ENCODE data around the gene FKTN. TPM values are rescaled to one million over a fixed set of nuclear protein-coding genes. Genes with fewer than 3 reads are reported as not detected.

The FKTN gene
- polyA plus RNA-seq, 1 of the 3 experiments (the other 2 are of a cell fraction) = 5.3 TPM

DNA sequence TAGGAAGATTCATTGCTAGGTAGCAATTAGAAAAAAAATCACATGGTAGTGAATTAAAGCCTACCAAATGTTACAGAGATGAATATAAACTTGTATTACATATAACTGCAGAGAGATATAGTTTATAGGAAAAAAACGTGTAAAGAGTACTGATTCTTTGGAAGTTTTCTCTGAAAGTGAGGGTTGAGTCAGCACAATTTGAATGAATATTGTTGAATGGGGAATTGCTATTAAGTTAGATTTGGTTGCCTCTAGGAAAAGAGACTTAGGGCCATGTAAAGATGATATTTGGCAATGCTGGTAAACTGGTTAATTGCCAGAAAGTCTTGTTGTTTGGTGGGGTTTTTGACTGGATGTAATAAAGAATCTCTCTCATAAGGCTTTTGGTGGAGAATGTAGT lies 67.2 kb downstream of the FKTN start:
- Histone ChIP-seq H3K4me1 (ENCODE audit: control insufficient read depth in 1 of 2, insufficient read depth in 2 of 2, low read depth in 1 of 2, low read length in 1 of 2) (no peaks in the 10 kb centered on the region), H3K4me2 (no peak overlapping the region), H3K27me3 (ENCODE audit: insufficient read depth) (no peaks in the 10 kb centered on the region), H2AFZ (ENCODE audit: low read depth) (no peak overlapping the region), H3K9me3 (no peaks in the 10 kb centered on the region), H3K9me2 (no peaks in the 10 kb centered on the region), H3K9ac (no peak overlapping the region), H3K4me3 (ENCODE audit: low read depth in 2 of 2, low read length in 1 of 2) (no peak overlapping the region), H3F3A (replicated peaks; ENCODE audit: insufficient read depth) (no peaks in the 10 kb centered on the region), H3K79me2 (ENCODE audit: insufficient read depth) (no peaks in the 10 kb centered on the region), H3K27ac (ENCODE audit: low read depth in 2 of 2, low read length in 1 of 2) (no peak overlapping the region), H4K20me1 (ENCODE audit: insufficient read depth) (no peaks in the 10 kb centered on the region), H3K36me3 (replicated peaks in 1 of 2; ENCODE audit: control insufficient read depth in 1 of 2, insufficient read depth in 2 of 2, low read length in 1 of 2) (peaks cover 3 to 14% of the 10 kb centered on the region in 2 experiments)
- ChIA-PET POLR2A (no interaction called here), CTCF (interaction anchor here (1.0 to 1.1 kb wide), 2 partner anchors 16 kb away, joined by 3 read pairs; no protein-coding TSS in a partner anchor)
- DNase-seq = no peak
- TF ChIP-seq CHD2 (IDR thresholded peaks at IDR 0.05; ENCODE audit: low read length, partially characterized antibody) (no peak), FOSL2 (IDR thresholded peaks at IDR 0.05; ENCODE audit: borderline replicate concordance, low read depth) (no peak), JUND (IDR thresholded peaks at IDR 0.05) (no peak), ELF1 (IDR thresholded peaks at IDR 0.05) (no peak), NFIC (IDR thresholded peaks at IDR 0.05; ENCODE audit: borderline replicate concordance) (no peak), YY1 (IDR thresholded peaks at IDR 0.05; ENCODE audit: low read depth) (no peak), TEAD4 (IDR thresholded peaks at IDR 0.05; ENCODE audit: borderline replicate concordance, insufficient read depth) (no peak), SMC3 (IDR thresholded peaks at IDR 0.05; ENCODE audit: low read depth, low read length) (no peak), SIN3A (IDR thresholded peaks at IDR 0.05; ENCODE audit: borderline replicate concordance, low read depth, low read length) (no peak)
- TF ChIP-seq, protein P1, sequence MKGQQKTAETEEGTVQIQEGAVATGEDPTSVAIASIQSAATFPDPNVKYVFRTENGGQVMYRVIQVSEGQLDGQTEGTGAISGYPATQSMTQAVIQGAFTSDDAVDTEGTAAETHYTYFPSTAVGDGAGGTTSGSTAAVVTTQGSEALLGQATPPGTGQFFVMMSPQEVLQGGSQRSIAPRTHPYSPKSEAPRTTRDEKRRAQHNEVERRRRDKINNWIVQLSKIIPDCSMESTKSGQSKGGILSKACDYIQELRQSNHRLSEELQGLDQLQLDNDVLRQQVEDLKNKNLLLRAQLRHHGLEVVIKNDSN (IDR thresholded peaks at IDR 0.05; ENCODE audit: borderline replicate concordance, low read depth) = no peak
- 68% methylated on average over 1 of the region's 1 CpG for WGBS (ENCODE audit: low lambda C conversion rate)

DNA sequence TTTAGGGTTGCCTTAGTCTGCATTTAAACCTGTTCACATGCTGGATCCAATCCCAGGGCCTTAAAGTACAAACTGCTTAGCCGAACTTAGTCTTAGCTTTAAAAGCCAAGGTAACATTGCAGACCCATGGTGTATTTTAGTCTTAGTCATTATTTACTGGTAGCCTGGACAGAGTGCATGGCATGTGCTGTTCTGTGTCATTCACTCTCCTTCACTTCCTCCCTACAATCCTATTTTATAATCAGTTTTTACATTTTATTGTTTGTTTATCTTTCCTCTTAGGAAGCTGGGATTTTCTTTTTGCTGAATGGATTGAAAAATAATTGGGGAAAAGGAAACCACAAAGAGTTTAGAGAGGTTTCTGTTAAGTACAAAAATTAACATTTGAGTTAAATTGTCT lies 74.9 kb downstream of the FKTN start:
- H3K36me3 ChIP-seq (replicated peaks in 1 of 2; ENCODE audit: control insufficient read depth in 1 of 2, insufficient read depth in 2 of 2, low read length in 1 of 2) = peaks cover under 1 to 8% of the 10 kb centered on the region in 2 experiments
- H3K4me2 ChIP-seq = no peak overlapping the region
- no peak for DNase-seq
- H3F3A ChIP-seq (replicated peaks; ENCODE audit: insufficient read depth) = no peaks in the 10 kb centered on the region
- H3K27me3 ChIP-seq (ENCODE audit: insufficient read depth) = no peaks in the 10 kb centered on the region
- H3K9ac ChIP-seq = no peak overlapping the region
- H2AFZ ChIP-seq (ENCODE audit: low read depth) = no peak overlapping the region
- CTCF ChIA-PET = interaction anchor here (0.7 to 1.3 kb wide), 3 partner anchors 13 to 58 kb away, joined by 3 to 4 read pairs (median 3); no protein-coding TSS in a partner anchor
- no peaks in the 10 kb centered on the region for H3K9me2 ChIP-seq
- no peaks in the 10 kb centered on the region for H3K9me3 ChIP-seq
- TF ChIP-seq TAF1 (IDR thresholded peaks at IDR 0.05; ENCODE audit: borderline replicate concordance, low read depth, low read length) (no peak), SIN3A (IDR thresholded peaks at IDR 0.05; ENCODE audit: borderline replicate concordance, low read depth, low read length) (no peak), SMC3 (IDR thresholded peaks at IDR 0.05; ENCODE audit: low read depth, low read length) (no peak), YY1 (IDR thresholded peaks at IDR 0.05; ENCODE audit: low read depth) (no peak), MXI1 (IDR thresholded peaks at IDR 0.05; ENCODE audit: low read depth, low read length) (no peak), FOXM1 (IDR thresholded peaks at IDR 0.05; ENCODE audit: low read depth) (no peak)
- no peak overlapping the region for H3K4me3 ChIP-seq (ENCODE audit: low read depth in 2 of 2, low read length in 1 of 2)
- H3K27ac ChIP-seq (ENCODE audit: low read depth in 2 of 2, low read length in 1 of 2) = no peak overlapping the region
- WGBS (ENCODE audit: low lambda C conversion rate) = 90% methylated on average over 1 of the region's 1 CpG
- no peaks in the 10 kb centered on the region for H3K79me2 ChIP-seq (ENCODE audit: insufficient read depth)
- H4K20me1 ChIP-seq (ENCODE audit: insufficient read depth) = no peaks in the 10 kb centered on the region
- no peaks in the 10 kb centered on the region for H3K4me1 ChIP-seq (ENCODE audit: control insufficient read depth in 1 of 2, insufficient read depth in 2 of 2, low read depth in 1 of 2, low read length in 1 of 2)
- POLR2A ChIA-PET = no interaction called here
